ENCODE measurements around the gene EHD2. TPM values are rescaled to one million over a fixed set of nuclear protein-coding genes. Genes with fewer than 3 reads are reported as not detected.
"Not testable (repeated sequence)": the region's sequence is repeated elsewhere in the genome, so short reads cannot be mapped to it uniquely, and the experiment has no call there.

The EHD2 gene, protein sequence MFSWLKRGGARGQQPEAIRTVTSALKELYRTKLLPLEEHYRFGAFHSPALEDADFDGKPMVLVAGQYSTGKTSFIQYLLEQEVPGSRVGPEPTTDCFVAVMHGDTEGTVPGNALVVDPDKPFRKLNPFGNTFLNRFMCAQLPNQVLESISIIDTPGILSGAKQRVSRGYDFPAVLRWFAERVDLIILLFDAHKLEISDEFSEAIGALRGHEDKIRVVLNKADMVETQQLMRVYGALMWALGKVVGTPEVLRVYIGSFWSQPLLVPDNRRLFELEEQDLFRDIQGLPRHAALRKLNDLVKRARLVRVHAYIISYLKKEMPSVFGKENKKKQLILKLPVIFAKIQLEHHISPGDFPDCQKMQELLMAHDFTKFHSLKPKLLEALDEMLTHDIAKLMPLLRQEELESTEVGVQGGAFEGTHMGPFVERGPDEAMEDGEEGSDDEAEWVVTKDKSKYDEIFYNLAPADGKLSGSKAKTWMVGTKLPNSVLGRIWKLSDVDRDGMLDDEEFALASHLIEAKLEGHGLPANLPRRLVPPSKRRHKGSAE
- under 1 TPM in 1 of 2 experiments, not detected in 1; 0.07 TPM for total RNA-seq
- polyA plus RNA-seq: not detected

DNA sequence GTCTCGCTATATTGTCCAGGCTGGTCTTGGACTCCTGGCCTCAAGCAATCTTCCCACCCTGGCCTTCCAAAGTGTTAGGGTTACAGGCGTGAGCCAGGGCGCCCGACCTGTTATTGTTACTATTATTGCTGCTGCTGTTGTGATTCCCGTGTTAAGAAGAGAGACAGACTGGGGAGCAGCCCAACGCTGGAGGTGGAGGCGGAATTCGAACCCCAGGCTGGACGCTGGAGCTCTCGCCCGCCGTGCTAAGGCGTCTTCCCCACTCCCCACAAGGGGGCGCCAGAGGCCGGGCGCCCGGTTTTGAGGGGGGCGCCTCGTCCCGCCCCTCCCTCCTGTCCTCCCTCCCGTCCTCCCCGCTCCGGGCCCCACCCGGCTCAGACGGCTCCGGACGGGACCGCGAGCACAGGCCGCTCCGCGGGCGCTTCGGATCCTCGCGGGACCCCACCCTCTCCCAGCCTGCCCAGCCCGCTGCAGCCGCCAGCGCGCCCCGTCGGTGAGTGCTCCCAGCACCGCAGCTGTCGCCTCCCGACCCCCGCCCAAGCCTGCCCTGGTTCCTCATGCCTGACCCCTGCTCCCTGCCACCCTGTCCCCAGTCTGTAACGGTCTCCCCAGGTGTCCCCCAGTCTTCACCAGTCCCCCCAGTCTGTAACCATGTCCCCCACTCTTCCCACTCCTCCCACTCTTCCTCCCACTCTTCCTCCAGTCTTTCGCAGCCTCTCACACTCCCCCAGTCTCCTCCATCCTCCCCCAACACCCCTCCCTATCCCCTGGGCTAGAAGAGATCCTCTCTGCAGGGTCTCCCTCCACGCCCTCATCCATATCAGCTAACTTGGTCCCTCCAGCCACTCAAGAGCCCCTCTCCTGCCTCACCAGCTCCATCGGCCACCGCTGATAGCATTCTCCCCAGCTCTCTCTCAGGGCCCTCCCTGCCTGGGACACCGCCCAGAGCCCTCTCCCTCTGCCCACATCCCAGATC lies at the start of gene EHD2:
Gene EHD2 (plus strand): TSS at position 377 of the 976 bp plus-strand sequence. CDS start 3,191 bp downstream, outside the sequence.
- Histone ChIP-seq H3K27ac (ENCODE audit: low read depth, low read length) (peak within 1 kb of the TSS; percentile 70), H3K4me3 (ENCODE audit: low read length) (no peak within 1 kb of the TSS), H3K4me1 (ENCODE audit: insufficient read depth, low read length) (no peaks in the 10 kb centered on the region), H3K27me3 (ENCODE audit: insufficient read depth, low read length, poor library complexity, severe bottlenecking) (peaks cover 8% of the 10 kb centered on the region), H3K9me3 (ENCODE audit: low read length) (no peaks in the 10 kb centered on the region), H3K36me3 (ENCODE audit: insufficient read depth, low read length) (no peaks in the 10 kb centered on the region)
- Mint-ChIP-seq H3K4me3 (no peak within 1 kb of the TSS), H3K27ac (peak within 1 kb of the TSS in 2 of 8 donors; percentile 12 to 21), H3K9me3 (peaks cover 4 to 7% (median 6%) of the 10 kb centered on the region in 5 donors), H3K4me1 (peaks cover 0 to 4% (median 0%) of the 10 kb centered on the region in 3 donors), H3K36me3 (peaks cover 0 to 15% (median 0%) of the 10 kb centered on the region in 3 donors), H3K27me3 (peaks cover 29 to 51% of the 10 kb centered on the region in 2 donors)
- CTCF ChIA-PET: interaction anchor here (0.7 to 2.1 kb wide), 12 partner anchors 9 to 282 kb away, joined by 3 to 8 read pairs (median 3); no protein-coding TSS in a partner anchor
- POLR2A ChIA-PET: no interaction called here
- DNase-seq: peak in 2 of 5 donors; percentile 22 to 37

DNA sequence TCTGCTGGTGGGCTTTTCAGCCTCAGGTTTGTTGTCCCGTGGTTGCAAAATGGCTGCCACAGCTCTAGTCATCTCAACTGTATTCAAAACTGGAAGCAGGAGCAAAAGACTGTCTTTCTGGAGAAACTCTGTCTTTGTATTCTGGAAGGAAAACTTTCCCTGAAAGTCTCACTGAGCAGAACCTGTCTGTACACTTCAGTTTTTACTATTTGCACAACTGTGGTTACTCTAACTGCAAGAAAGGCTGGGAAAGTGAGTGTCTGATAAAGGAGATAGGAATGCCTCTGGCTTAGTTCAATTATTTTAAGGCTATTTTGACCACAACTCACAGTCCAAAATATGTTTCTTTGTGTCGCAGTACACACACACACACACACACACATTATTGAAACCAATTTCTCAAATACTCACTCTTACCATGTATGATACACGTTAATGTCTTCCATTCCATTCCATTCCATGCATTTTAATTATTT lies 49.7 kb upstream of the EHD2 start:
- Mint-ChIP-seq H3K27me3 (no peaks in the 10 kb centered on the region), H3K27ac (peak overlapping the region in 3 of 8 donors; percentile 22 to 58 (median 24)), H3K4me3 (no peak overlapping the region), H3K9me3 (no peaks in the 10 kb centered on the region), H3K4me1 (peaks cover 19 to 62% (median 42%) of the 10 kb centered on the region in 3 donors), H3K36me3 (peaks cover 0 to 50% (median 2%) of the 10 kb centered on the region in 3 donors)
- ChIA-PET POLR2A (no interaction called here), CTCF (no interaction called here)
- no peak for DNase-seq
- H3K4me3 ChIP-seq (ENCODE audit: low read length): no peak overlapping the region
- no peaks in the 10 kb centered on the region for H3K9me3 ChIP-seq (ENCODE audit: low read length)
- H3K4me1 ChIP-seq (ENCODE audit: insufficient read depth, low read length): no peaks in the 10 kb centered on the region
- H3K36me3 ChIP-seq (ENCODE audit: insufficient read depth, low read length): no peaks in the 10 kb centered on the region
- H3K27me3 ChIP-seq (ENCODE audit: insufficient read depth, low read length, poor library complexity, severe bottlenecking): no peaks in the 10 kb centered on the region
- H3K27ac ChIP-seq (ENCODE audit: low read depth, low read length): peak overlapping the region; percentile 17

DNA sequence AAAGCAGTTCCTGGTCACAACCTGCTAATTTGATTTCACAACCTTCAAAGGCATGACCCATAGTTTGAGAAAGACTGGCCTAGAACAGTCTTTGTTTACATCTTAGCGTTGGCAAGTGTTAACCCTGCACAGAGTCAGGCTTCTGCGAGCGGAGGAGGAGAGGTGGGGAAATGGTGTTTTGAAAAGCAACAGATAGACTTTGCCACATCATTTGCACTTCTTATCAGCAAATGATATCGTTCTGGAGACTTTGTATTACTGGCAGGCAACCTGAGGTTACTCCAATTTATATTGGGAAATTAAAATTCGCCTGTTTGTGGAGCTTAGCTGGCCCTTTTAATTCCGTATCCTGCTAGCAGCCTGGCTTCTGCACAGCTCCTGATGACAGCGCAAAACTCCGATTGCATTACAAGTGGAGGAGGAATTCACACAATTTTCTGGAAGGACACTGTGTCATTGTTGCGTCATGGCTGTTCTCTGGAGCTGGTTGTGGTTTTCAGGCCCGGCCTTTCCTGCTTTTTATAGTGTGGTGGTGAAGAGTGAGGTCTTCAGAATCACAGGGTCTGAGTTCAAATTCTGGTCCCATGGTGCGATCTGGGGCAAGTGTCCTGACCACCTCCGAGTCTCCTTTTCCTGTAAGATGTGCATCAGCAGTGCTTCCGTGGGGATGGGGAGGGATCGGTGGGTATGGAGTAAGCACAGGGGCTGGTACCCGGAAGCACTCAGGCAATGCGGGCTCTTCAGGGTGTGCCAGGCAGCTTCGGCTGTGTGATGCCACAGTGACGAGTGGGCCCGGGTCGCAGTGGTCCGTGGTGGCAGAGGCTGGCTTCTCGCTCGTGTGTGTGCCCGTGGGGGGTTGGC lies 49.1 kb upstream of the EHD2 start:
- Histone ChIP-seq H3K4me3 (ENCODE audit: low read length) (no peak overlapping the region), H3K4me1 (ENCODE audit: insufficient read depth, low read length) (no peaks in the 10 kb centered on the region), H3K27me3 (ENCODE audit: insufficient read depth, low read length, poor library complexity, severe bottlenecking) (no peaks in the 10 kb centered on the region), H3K27ac (ENCODE audit: low read depth, low read length) (peak overlapping the region; percentile 17), H3K36me3 (ENCODE audit: insufficient read depth, low read length) (no peaks in the 10 kb centered on the region), H3K9me3 (ENCODE audit: low read length) (no peaks in the 10 kb centered on the region)
- H3K27me3 Mint-ChIP-seq: no peaks in the 10 kb centered on the region
- peaks cover 17 to 59% (median 37%) of the 10 kb centered on the region in 3 donors for H3K4me1 Mint-ChIP-seq
- ChIA-PET CTCF (no interaction called here), POLR2A (no interaction called here)
- no peak for DNase-seq
- H3K9me3 Mint-ChIP-seq: no peaks in the 10 kb centered on the region
- H3K27ac Mint-ChIP-seq: peak overlapping the region in 2 of 8 donors; percentile 22 to 58
- H3K36me3 Mint-ChIP-seq: peaks cover 0 to 47% (median 2%) of the 10 kb centered on the region in 3 donors
- H3K4me3 Mint-ChIP-seq: no peak overlapping the region

DNA sequence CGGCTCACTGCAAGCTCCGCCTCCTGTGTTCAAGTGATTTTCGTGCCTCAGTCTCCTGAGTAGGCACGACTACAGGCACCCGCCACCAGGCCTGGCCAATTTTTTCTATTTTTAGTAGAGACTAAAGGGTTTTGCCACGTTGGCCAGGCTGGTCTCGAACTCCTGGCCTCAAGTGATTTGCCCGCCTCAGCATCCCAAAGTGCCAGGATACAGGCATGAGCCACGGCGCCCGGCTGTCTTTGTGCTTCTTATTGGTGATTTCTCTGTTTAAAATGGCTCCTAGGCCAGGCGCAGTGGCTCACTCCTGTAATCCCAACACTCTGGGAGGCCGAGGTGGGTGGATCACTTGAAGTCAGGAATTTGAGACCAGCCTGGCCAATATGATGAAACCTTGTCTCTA lies 44.7 kb upstream of the EHD2 start:
- POLR2A ChIA-PET: not testable (repeated sequence)

DNA sequence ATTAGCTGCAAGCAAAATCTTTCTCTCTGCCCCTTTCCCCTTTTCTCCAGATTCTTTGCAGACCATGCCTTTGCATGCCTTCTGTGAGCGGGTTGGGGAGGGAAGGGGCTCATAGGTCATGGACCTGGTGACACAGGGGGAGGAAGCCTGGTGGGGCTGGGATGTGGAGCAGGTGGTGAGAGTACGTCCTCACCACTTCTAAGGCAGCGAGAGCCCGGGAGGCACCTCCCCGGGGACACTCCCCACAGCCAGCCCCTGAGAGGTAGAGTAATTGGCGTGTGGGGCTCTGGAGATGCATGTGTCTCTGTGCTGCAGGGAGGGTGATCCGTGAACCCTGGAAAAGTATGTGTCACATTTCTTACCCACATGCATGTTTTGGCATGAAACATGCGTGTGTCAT lies 42.5 kb upstream of the EHD2 start:
- Mint-ChIP-seq H3K27ac (peak overlapping the region in 1 of 8 donors; percentile 71), H3K9me3 (no peaks in the 10 kb centered on the region), H3K4me1 (peaks cover 1 to 19% (median 5%) of the 10 kb centered on the region in 3 donors), H3K36me3 (peaks cover 0 to 55% (median 9%) of the 10 kb centered on the region in 3 donors), H3K27me3 (no peaks in the 10 kb centered on the region), H3K4me3 (no peak overlapping the region)
- no peak for DNase-seq
- Histone ChIP-seq H3K9me3 (ENCODE audit: low read length) (no peaks in the 10 kb centered on the region), H3K27me3 (ENCODE audit: insufficient read depth, low read length, poor library complexity, severe bottlenecking) (no peaks in the 10 kb centered on the region), H3K4me3 (ENCODE audit: low read length) (no peak overlapping the region), H3K4me1 (ENCODE audit: insufficient read depth, low read length) (no peaks in the 10 kb centered on the region), H3K27ac (ENCODE audit: low read depth, low read length) (no peak overlapping the region), H3K36me3 (ENCODE audit: insufficient read depth, low read length) (peaks cover 8% of the 10 kb centered on the region)
- ChIA-PET CTCF (no interaction called here), POLR2A (no interaction called here)

More for the DNA sequence above, 44.7 kb upstream of the EHD2 start:
- not testable (repeated sequence) for H3K4me1 ChIP-seq (ENCODE audit: insufficient read depth, low read length); H3K9me3 ChIP-seq (ENCODE audit: low read length); H3K27me3 Mint-ChIP-seq; DNase-seq; H3K27ac Mint-ChIP-seq; H3K27ac ChIP-seq (ENCODE audit: low read depth, low read length); H3K4me3 Mint-ChIP-seq; H3K36me3 ChIP-seq (ENCODE audit: insufficient read depth, low read length); H3K27me3 ChIP-seq (ENCODE audit: insufficient read depth, low read length, poor library complexity, severe bottlenecking); H3K4me3 ChIP-seq (ENCODE audit: low read length); H3K9me3 Mint-ChIP-seq
- CTCF ChIA-PET: interaction anchor here (1.0 kb wide), 1 partner anchor 36 kb away, joined by 3 read pairs; no protein-coding TSS in a partner anchor
- H3K4me1 Mint-ChIP-seq: peaks cover 8 to 36% (median 15%) of the 10 kb centered on the region in 3 donors
- H3K36me3 Mint-ChIP-seq: peaks cover 0 to 42% (median 2%) of the 10 kb centered on the region in 3 donors

DNA sequence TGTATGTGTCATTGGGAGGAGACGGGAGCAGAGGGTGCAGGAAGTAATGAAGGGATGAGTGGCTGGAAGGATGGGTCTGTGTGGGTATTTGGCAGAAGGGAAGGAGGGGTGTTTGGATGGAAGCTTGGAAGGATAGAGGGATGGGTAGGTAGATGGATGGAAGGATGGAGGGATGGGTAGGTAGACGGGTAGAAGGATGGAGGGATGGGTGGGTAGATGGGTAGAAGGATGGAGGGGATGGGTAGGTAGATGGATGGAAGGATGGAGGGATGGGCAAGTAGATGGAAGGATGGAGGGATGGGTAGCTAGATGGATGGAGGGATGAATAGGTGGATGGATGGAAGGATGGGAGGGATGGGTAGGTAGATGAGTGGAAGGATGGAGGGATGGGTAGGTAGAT lies 41.7 kb upstream of the EHD2 start:
- Mint-ChIP-seq H3K36me3 (peaks cover 0 to 56% (median 9%) of the 10 kb centered on the region in 3 donors), H3K9me3 (no peaks in the 10 kb centered on the region), H3K4me3 (no peak overlapping the region), H3K27me3 (no peaks in the 10 kb centered on the region), H3K27ac (peak overlapping the region in 2 of 8 donors; percentile 12 to 21), H3K4me1 (peaks cover 1 to 13% (median 5%) of the 10 kb centered on the region in 3 donors)
- Histone ChIP-seq H3K9me3 (ENCODE audit: low read length) (no peaks in the 10 kb centered on the region), H3K36me3 (ENCODE audit: insufficient read depth, low read length) (peaks cover 8% of the 10 kb centered on the region), H3K4me3 (ENCODE audit: low read length) (no peak overlapping the region), H3K27ac (ENCODE audit: low read depth, low read length) (no peak overlapping the region), H3K27me3 (ENCODE audit: insufficient read depth, low read length, poor library complexity, severe bottlenecking) (no peaks in the 10 kb centered on the region), H3K4me1 (ENCODE audit: insufficient read depth, low read length) (no peaks in the 10 kb centered on the region)
- no peak for DNase-seq
- POLR2A ChIA-PET: no interaction called here
- CTCF ChIA-PET: no interaction called here

DNA sequence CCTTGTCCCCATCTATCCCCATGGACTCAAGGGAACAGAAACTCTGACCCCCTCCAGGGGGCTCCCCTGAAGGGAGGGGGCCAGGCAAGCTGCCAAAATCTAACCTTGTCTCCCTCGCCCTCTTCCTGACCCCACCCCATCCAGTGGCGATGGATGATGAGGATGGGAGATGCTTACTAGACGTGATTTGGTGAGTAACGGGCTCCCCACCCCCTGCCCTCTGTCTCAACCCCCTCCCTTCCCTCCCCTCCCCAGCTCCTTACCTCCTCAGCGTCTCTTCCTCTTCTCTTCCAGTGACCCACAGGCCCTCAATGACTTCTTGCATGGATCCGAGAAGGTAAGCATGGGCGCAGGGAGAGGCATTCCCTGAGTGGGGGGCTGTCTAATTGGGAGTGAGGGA lies 39.8 kb upstream of the EHD2 start:
- ChIA-PET POLR2A (no interaction called here), CTCF (no interaction called here)
- Histone ChIP-seq H3K4me1 (ENCODE audit: insufficient read depth, low read length) (no peaks in the 10 kb centered on the region), H3K27me3 (ENCODE audit: insufficient read depth, low read length, poor library complexity, severe bottlenecking) (no peaks in the 10 kb centered on the region), H3K9me3 (ENCODE audit: low read length) (no peaks in the 10 kb centered on the region), H3K4me3 (ENCODE audit: low read length) (no peak overlapping the region), H3K27ac (ENCODE audit: low read depth, low read length) (no peak overlapping the region), H3K36me3 (ENCODE audit: insufficient read depth, low read length) (peaks cover 11% of the 10 kb centered on the region)
- Mint-ChIP-seq H3K36me3 (peaks cover 0 to 64% (median 11%) of the 10 kb centered on the region in 3 donors), H3K4me1 (peaks cover 0 to 8% (median 0%) of the 10 kb centered on the region in 3 donors), H3K27ac (peak overlapping the region in 3 of 8 donors; percentile 45 to 50 (median 50)), H3K4me3 (no peak overlapping the region), H3K27me3 (no peaks in the 10 kb centered on the region), H3K9me3 (no peaks in the 10 kb centered on the region)
- no peak for DNase-seq

All from CD8-positive, alpha-beta memory T cell (primary cell).